HG02981 (cell line): Measurements from ENCODE around the gene ROCK2.
"Not testable (repeated sequence)": the region's sequence is repeated elsewhere in the genome, so short reads cannot be mapped to it uniquely, and the experiment has no call there.

ENCODE experiments used
- ATAC-seq: cut with Tn5 transposase; IDR thresholded peaks from one replicate; pipeline ENCODE4 v1.9.1; 2021; ENCODE audit warnings: mild to moderate bottlenecking, moderate library complexity; ENCODE audit not compliant: unreplicated experiment

ROCK2 gene

GRCh38 chr2:11278219-11278618, 66.2 kb downstream of the ROCK2 start:
- no peak for ATAC-seq

GRCh38 chr2:11275910-11276309, 68.5 kb downstream of the ROCK2 start:
- ATAC-seq, result no peak

GRCh38 chr2:11270891-11271290, 73.5 kb downstream of the ROCK2 start:
- ATAC-seq, result no peak

GRCh38 chr2:11267931-11268330, 76.5 kb downstream of the ROCK2 start:
- ATAC-seq, result no peak

- no peak for ATAC-seq
Observed at GRCh38 chr2:11264818-11265217, 79.6 kb downstream of the ROCK2 start.

GRCh38 chr2:11264007-11264406, 80.4 kb downstream of the ROCK2 start:
- no peak for ATAC-seq

GRCh38 chr2:11263177-11263576, 81.3 kb downstream of the ROCK2 start:
- ATAC-seq, result no peak

- ATAC-seq, result not testable (repeated sequence)
Observed at GRCh38 chr2:11262438-11262837, 82.0 kb downstream of the ROCK2 start.

- not testable (repeated sequence) for ATAC-seq
Observed at GRCh38 chr2:11261564-11261963, 82.9 kb downstream of the ROCK2 start.

- ATAC-seq, result no peak
Observed at GRCh38 chr2:11260979-11261378, 83.5 kb downstream of the ROCK2 start.

GRCh38 chr2:11257964-11258363, 86.5 kb downstream of the ROCK2 start:
- no peak for ATAC-seq

- ATAC-seq, result no peak
Observed at GRCh38 chr2:11257078-11257477, 87.4 kb downstream of the ROCK2 start.

- no peak for ATAC-seq
Observed at GRCh38 chr2:11256166-11256565, 88.3 kb downstream of the ROCK2 start.

GRCh38 chr2:11254100-11254536, 90.3 kb downstream of the ROCK2 start:
- ATAC-seq, result no peak

GRCh38 chr2:11252458-11252857, 92.0 kb downstream of the ROCK2 start:
- ATAC-seq, result not testable (repeated sequence)

GRCh38 chr2:11250400-11251196, 93.8 kb downstream of the ROCK2 start:
- ATAC-seq, result no peak

- ATAC-seq, result no peak
Observed at GRCh38 chr2:11245322-11245721, 99.1 kb downstream of the ROCK2 start.

- no peak for ATAC-seq
Observed at GRCh38 chr2:11244091-11244826, 100.2 kb downstream of the ROCK2 start.

GRCh38 chr2:11243512-11243911, 100.9 kb downstream of the ROCK2 start:
- ATAC-seq, result no peak

GRCh38 chr2:11242542-11243174, 101.8 kb downstream of the ROCK2 start:
- no peak for ATAC-seq

GRCh38 chr2:11241412-11242203, 102.8 kb downstream of the ROCK2 start:
- ATAC-seq, result no peak
